ENCODE data around the gene CPED1.

DNA sequence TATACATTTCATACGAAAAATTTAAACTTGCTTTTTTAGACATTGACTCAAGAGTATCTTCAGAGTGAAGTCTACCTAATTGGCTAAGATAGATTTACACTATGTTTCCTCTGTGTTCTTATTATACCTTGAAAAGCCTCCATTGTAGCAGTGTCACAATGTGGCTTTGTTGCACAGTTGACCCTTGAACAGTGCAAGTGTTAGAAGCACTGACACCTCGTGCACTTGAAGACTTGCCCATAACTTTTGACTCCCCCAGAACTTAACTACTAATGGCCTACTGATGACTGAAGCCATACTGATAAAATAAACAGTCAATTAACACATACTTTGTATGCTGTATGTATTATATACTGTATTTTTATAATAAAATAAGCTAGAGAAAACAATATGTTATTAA lies 84.3 kb downstream of the CPED1 start:
- TF ChIP-seq CTCF (IDR thresholded peaks at IDR 0.05) (no peak), POLR2A (IDR thresholded peaks at IDR 0.05) (no peak), POLR2AphosphoS5 (IDR thresholded peaks at IDR 0.05) (no peak), EP300 (IDR thresholded peaks at IDR 0.05; ENCODE audit: low read depth) (no peak)

Measured in transverse colon (tissue), 4 donors.